ENCODE measurements around the gene FHIT.
"Not testable (repeated sequence)": the region's sequence is repeated elsewhere in the genome, so short reads cannot be mapped to it uniquely, and the experiment has no call there.

Gene FHIT

GRCh38 chr3:61077551-61077950, 173.7 kb downstream of the FHIT start:
- Mint-ChIP-seq H3K27ac (no peak overlapping the region), H3K9me3 (peaks cover 2% of the 10 kb centered on the region), H3K4me1 (no peaks in the 10 kb centered on the region), H3K27me3 (ENCODE audit: low read depth) (no peaks in the 10 kb centered on the region), H3K4me3 (no peak overlapping the region), H3K36me3 (ENCODE audit: low read depth) (no peaks in the 10 kb centered on the region)
- TF ChIP-seq CTCF (IDR thresholded peaks at IDR 0.05; ENCODE audit: unreplicated experiment in 3 of 3) = no peak

GRCh38 chr3:61074783-61075182, 176.5 kb downstream of the FHIT start:
- Mint-ChIP-seq H3K9me3 (no peaks in the 10 kb centered on the region), H3K27ac (no peak overlapping the region), H3K4me1 (no peaks in the 10 kb centered on the region), H3K27me3 (ENCODE audit: low read depth) (no peaks in the 10 kb centered on the region), H3K36me3 (ENCODE audit: low read depth) (no peaks in the 10 kb centered on the region), H3K4me3 (no peak overlapping the region)
- no peak for TF ChIP-seq CTCF (IDR thresholded peaks at IDR 0.05; ENCODE audit: unreplicated experiment in 3 of 3)

GRCh38 chr3:61073566-61074165, 177.6 kb downstream of the FHIT start:
- H3K27me3 Mint-ChIP-seq (ENCODE audit: low read depth) = no peaks in the 10 kb centered on the region
- TF ChIP-seq CTCF (IDR thresholded peaks at IDR 0.05; ENCODE audit: unreplicated experiment in 3 of 3) = no peak
- H3K36me3 Mint-ChIP-seq (ENCODE audit: low read depth) = no peaks in the 10 kb centered on the region
- no peak overlapping the region for H3K4me3 Mint-ChIP-seq
- H3K9me3 Mint-ChIP-seq = no peaks in the 10 kb centered on the region
- no peak overlapping the region for H3K27ac Mint-ChIP-seq
- no peaks in the 10 kb centered on the region for H3K4me1 Mint-ChIP-seq

- H3K36me3 Mint-ChIP-seq (ENCODE audit: low read depth) = no peaks in the 10 kb centered on the region
Observed at GRCh38 chr3:61068084-61068483, 183.2 kb downstream of the FHIT start.

GRCh38 chr3:61066800-61067199, 184.5 kb downstream of the FHIT start:
- Mint-ChIP-seq H3K9me3 (peaks cover 4% of the 10 kb centered on the region), H3K4me3 (no peak overlapping the region), H3K4me1 (no peaks in the 10 kb centered on the region), H3K27ac (no peak overlapping the region), H3K36me3 (ENCODE audit: low read depth) (no peaks in the 10 kb centered on the region), H3K27me3 (ENCODE audit: low read depth) (no peaks in the 10 kb centered on the region)
- TF ChIP-seq CTCF (IDR thresholded peaks at IDR 0.05; ENCODE audit: unreplicated experiment in 3 of 3) = no peak

More at GRCh38 chr3:61068084-61068483, 183.2 kb downstream of the FHIT start:
- no peak for TF ChIP-seq CTCF (IDR thresholded peaks at IDR 0.05; ENCODE audit: unreplicated experiment in 3 of 3)
- Mint-ChIP-seq H3K4me1 (no peaks in the 10 kb centered on the region), H3K27ac (no peak overlapping the region), H3K27me3 (ENCODE audit: low read depth) (no peaks in the 10 kb centered on the region), H3K4me3 (no peak overlapping the region), H3K9me3 (peaks cover 4% of the 10 kb centered on the region)

- not testable (repeated sequence) for H3K9me3 Mint-ChIP-seq; H3K4me1 Mint-ChIP-seq; H3K36me3 Mint-ChIP-seq (ENCODE audit: low read depth); H3K27me3 Mint-ChIP-seq (ENCODE audit: low read depth); H3K27ac Mint-ChIP-seq; H3K4me3 Mint-ChIP-seq
Observed at GRCh38 chr3:61066222-61066621, 185.0 kb downstream of the FHIT start.

Measured in nephron (organoid).